ENCODE results near the gene SH3BP1. TPM values are rescaled to one million over a fixed set of nuclear protein-coding genes. Genes with fewer than 3 reads are reported as not detected.

SH3BP1 gene
- total and polyA plus RNA-seq, 2 experiments from 2014 or later, result 9.5 to 46.7 TPM

GRCh38 chr22:37704645-37705044 is 65.2 kb downstream of the SH3BP1 start:
- H2AFZ ChIP-seq, result no peak overlapping the region
- H3K4me3 Mint-ChIP-seq, result no peak overlapping the region
- H3K4me2 ChIP-seq, result no peak overlapping the region
- peaks cover 4% of the 10 kb centered on the region for H3K4me1 Mint-ChIP-seq
- no peaks in the 10 kb centered on the region for H3K9me3 Mint-ChIP-seq
- peaks cover 19% of the 10 kb centered on the region; the same call in 1 of the 2 replicates for H3K36me3 ChIP-seq (ENCODE audit: insufficient read depth)
- H3K4me1 ChIP-seq (ENCODE audit: insufficient read depth), result no peaks in the 10 kb centered on the region
- TF ChIP-seq POLR2AphosphoS5 (IDR thresholded peaks at IDR 0.05; ENCODE audit: low read depth), result no peak
- no peak for TF ChIP-seq ZNF331 (CRISPR knock-in tag; IDR thresholded peaks at IDR 0.05; ENCODE audit: low read depth)
- no peak for TF ChIP-seq STAT1 (IDR thresholded peaks at IDR 0.05; ENCODE audit: unreplicated experiment)
- no peak for TF ChIP-seq EZH2 (IDR thresholded peaks at IDR 0.05; ENCODE audit: low read depth, unreplicated experiment)
- no peak for TF ChIP-seq ZNF462 (CRISPR knock-in tag; IDR thresholded peaks at IDR 0.05)
- TF ChIP-seq EZH2phosphoT487 (IDR thresholded peaks at IDR 0.05; ENCODE audit: unreplicated experiment), result no peak
- TF ChIP-seq CREB1 (CRISPR knock-in tag; IDR thresholded peaks at IDR 0.05; ENCODE audit: low read depth), result no peak
- TF ChIP-seq ETS1 (IDR thresholded peaks at IDR 0.05), result no peak
- TF ChIP-seq NANOG (IDR thresholded peaks at IDR 0.05; ENCODE audit: borderline replicate concordance), result no peak
- no peak for TF ChIP-seq CTCF (conservative IDR thresholded peaks at IDR 0.05; ENCODE audit: low read depth in 2 of 2)
- no peak for TF ChIP-seq REST (IDR thresholded peaks at IDR 0.05; ENCODE audit: unreplicated experiment)
- no peak for TF ChIP-seq JUNB (IDR thresholded peaks at IDR 0.05; ENCODE audit: unreplicated experiment)
- no peak for TF ChIP-seq ZNF114 (CRISPR knock-in tag; IDR thresholded peaks at IDR 0.05)
- DNase-seq (ENCODE audit: low spot score), result no peak
- H3K79me2 ChIP-seq (replicated peaks; ENCODE audit: insufficient read depth), result no peaks in the 10 kb centered on the region
- peaks cover 11% of the 10 kb centered on the region for H3K27me3 Mint-ChIP-seq (ENCODE audit: insufficient read depth, low read depth, poor library complexity)
- no peaks in the 10 kb centered on the region; the same call in 1 of the 2 replicates for H4K20me1 ChIP-seq (replicated peaks; ENCODE audit: insufficient read depth)
- no peak overlapping the region for H3K27ac Mint-ChIP-seq
- no peaks in the 10 kb centered on the region; the same call in 1 of the 2 replicates for H3F3A ChIP-seq (replicated peaks; ENCODE audit: low read depth)
- no peak overlapping the region for H3K4me3 ChIP-seq
- H3K27me3 ChIP-seq (ENCODE audit: insufficient read depth), result no peaks in the 10 kb centered on the region
- ATAC-seq, result no peak
- H3K9me2 ChIP-seq (ENCODE audit: insufficient read depth), result no peaks in the 10 kb centered on the region
- H3K36me3 Mint-ChIP-seq (ENCODE audit: low read depth), result peaks cover 56% of the 10 kb centered on the region
- no peak overlapping the region for H3K27ac ChIP-seq (ENCODE audit: low read depth)

All from GM23338 (cell line).